HepG2 (cell line): Measurements from ENCODE around the gene LRP1B. TPM values are rescaled to one million over a fixed set of nuclear protein-coding genes. Genes with fewer than 3 reads are reported as not detected.

ENCODE experiments used
- ATAC-seq: fragments of 200-7000 bp; cut with Tn5 transposase; 3 replicates; pipeline ENCODE4 v1.9.1; 2020; ENCODE audit warnings: mild to moderate bottlenecking, moderate library complexity
- BruUV-seq: library from RNA; stranded (reverse); fragments of 400-500 nt; replicated peaks from 2 replicates; lab custom pipeline; 2021; lab: Mats Ljungman, UMichigan
- CTCF ChIA-PET: fragments of 300-600 bp; formaldehyde crosslinking; extraction: SDS; loops from one replicate; lab custom pipeline; 2021; ENCODE audit warnings: low total read pairs, inconsistent platforms, low intra/inter-chr PET ratio; lab: Yijun Ruan, JAX
- POLR2A ChIA-PET: fragments of 350-600 bp; sonication (Branson Sonifier 250); formaldehyde crosslinking; loops from one replicate; lab custom pipeline; 2020; ENCODE audit warnings: antibody characterized with exemption, inconsistent platforms; lab: Yijun Ruan, JAX
- DNase-seq: peaks from one replicate; pipeline ENCODE4 v3.0.0-alpha.2; 2015; ENCODE audit warnings: low spot score
- FAIRE-seq: peaks from 3 replicates; lab custom pipeline; 2011; peaks lifted over from hg19 to GRCh38; lab: Jason Lieb, UNC
- H2AFZ ChIP-seq: one replicate; pipeline ENCODE4 v1.6.1; 2011; ENCODE audit warnings: low read length, inconsistent platforms
- H3K27ac ChIP-seq: fragments of 300-600 bp; 3 replicates; pipeline ENCODE4 v1.8.0; 2011; ENCODE audit warnings: mixed run types, mild to moderate bottlenecking, mixed read lengths, low read length, inconsistent platforms; ENCODE audit not compliant: insufficient read depth; ENCODE audit errors: extremely low read length
- H3K27me3 ChIP-seq, 2 experiments: fragments of 200-600 bp in 1 of 2; 2 replicates in 1 of 2; 3 replicates in 1 of 2; pipeline versions ENCODE4 v1.6.0 to v1.8.0; 2011; ENCODE audit warnings: low read length in 2 of 2, mild to moderate bottlenecking in 2 of 2, moderate library complexity in 2 of 2, inconsistent platforms in 1 of 2; ENCODE audit not compliant: insufficient read depth in 2 of 2, control insufficient read depth in 1 of 2
- H3K36me3 ChIP-seq, 2 experiments: fragments of 200-600 bp in 1 of 2; replicated peaks in 1 of 2; 2 replicates in 1 of 2; 3 replicates in 1 of 2; pipeline versions ENCODE4 v1.5.1 to v1.8.0; 2011; ENCODE audit warnings: low read length in 2 of 2, inconsistent platforms in 1 of 2; ENCODE audit not compliant: insufficient read depth in 2 of 2, control insufficient read depth in 1 of 2
- H3K4me1 ChIP-seq: 2 replicates; pipeline ENCODE4 v1.5.1; 2012; ENCODE audit warnings: low read length, inconsistent platforms; ENCODE audit not compliant: insufficient read depth
- H3K4me2 ChIP-seq: 2 replicates; pipeline ENCODE4 v1.6.0; 2011; ENCODE audit warnings: low read depth, low read length, inconsistent platforms
- H3K4me3 ChIP-seq, 3 experiments: fragments of 200-600 bp in 1 of 3; sonication (generic), shearing (Covaris generic) in 1 of 3; replicated peaks in 1 of 3; 2 replicates each; pipeline ENCODE4 v1.5.1; 2011 to 2016; ENCODE audit warnings: low read length in 3 of 3, inconsistent platforms in 2 of 3, low read depth in 2 of 3, mild to moderate bottlenecking in 2 of 3, control low read depth in 1 of 3, mixed read lengths in 1 of 3; ENCODE audit not compliant: insufficient read depth in 1 of 3
- H3K79me2 ChIP-seq: one replicate; pipeline ENCODE4 v1.6.1; 2011; ENCODE audit warnings: low read length, inconsistent platforms; ENCODE audit not compliant: insufficient read depth
- H3K9ac ChIP-seq: 2 replicates; pipeline ENCODE4 v1.6.0; 2011; ENCODE audit warnings: mild to moderate bottlenecking, low read depth, low read length, inconsistent platforms; ENCODE audit not compliant: insufficient read depth
- H3K9me3 ChIP-seq: 2 replicates; pipeline ENCODE4 v1.5.1; 2012; ENCODE audit warnings: mild to moderate bottlenecking, low read length
- H4K20me1 ChIP-seq: 2 replicates; pipeline ENCODE4 v1.6.0; 2011; ENCODE audit warnings: inconsistent platforms, mild to moderate bottlenecking, low read length, moderate library complexity; ENCODE audit not compliant: insufficient read depth
- CHD2 ChIP-seq: IDR thresholded peaks from 2 replicates; pipeline ENCODE4 v1.6.1; 2011; ENCODE audit warnings: low read depth, low read length, improper control_type of control experiment
- FOXO4 ChIP-seq: sonication (generic); formaldehyde crosslinking; conservative IDR thresholded peaks from 2 replicates; pipeline ENCODE4 v1.8.1; 2023; ENCODE audit warnings: missing genetic modification reagents
- LCORL ChIP-seq, 2 experiments: fragments of 450-650 bp in 1 of 2; sonication (generic) in 1 of 2; formaldehyde crosslinking in 1 of 2; IDR thresholded peaks; 2 replicates each; pipeline versions ENCODE4 v1.5.0 to v1.6.1; 2017 to 2020; ENCODE audit warnings: antibody characterized with exemption in 1 of 2, missing genetic modification reagents in 1 of 2
- POLR2AphosphoS2 ChIP-seq: IDR thresholded peaks from 2 replicates; pipeline ENCODE4 v1.6.1; 2011; ENCODE audit warnings: low read depth, low read length, improper control_type of control experiment
- SIN3A ChIP-seq: IDR thresholded peaks from 2 replicates; pipeline ENCODE4 v1.6.1; 2011; ENCODE audit warnings: low read depth, mild to moderate bottlenecking, control low read depth, low read length, borderline replicate concordance
- THAP7 ChIP-seq: sonication (generic); formaldehyde crosslinking; IDR thresholded peaks from 2 replicates; pipeline ENCODE4 v1.8.1; 2023; ENCODE audit warnings: mild to moderate bottlenecking, missing genetic modification reagents
- ZIK1 ChIP-seq: sonication (generic); formaldehyde crosslinking; IDR thresholded peaks from 2 replicates; pipeline ENCODE4 v1.5.0; 2020; ENCODE audit warnings: mild to moderate bottlenecking, low read depth, missing genetic modification reagents, borderline replicate concordance
- ZNF816 ChIP-seq: sonication (generic); formaldehyde crosslinking; IDR thresholded peaks from 2 replicates; pipeline ENCODE4 v1.8.0; 2022; ENCODE audit warnings: missing genetic modification reagents, mild to moderate bottlenecking, borderline replicate concordance
- ZXDC ChIP-seq: sonication (generic); formaldehyde crosslinking; IDR thresholded peaks from 2 replicates; pipeline ENCODE4 v1.5.0; 2020; ENCODE audit warnings: mild to moderate bottlenecking, missing genetic modification reagents
- WGBS: methylation state at CpG from one replicate; pipeline ENCODE4 v1.1.6; 2017; ENCODE audit warnings: low lambda C conversion rate; 5-methylcytosine and 5-hydroxymethylcytosine counted together
- in situ Hi-C: cut with HindIII; loops from 2 replicates; pipeline ENCODE4 v1.10.0; 2017; ENCODE audit warnings: low pct_unique_long_range_greater_than_20kb; ENCODE audit not compliant: extremely low pct_ligation_motif_present
- intact Hi-C: fragments of 100-400 bp; cut with micrococcal nuclease; formaldehyde crosslinking; loops from one replicate; pipeline ENCODE4 v1.10.0; 2022; ENCODE audit not compliant: unreplicated experiment
- polyA plus RNA-seq, 8 experiments: library from polyadenylated mRNA; depleted of rRNA in 3 of 8; stranded (reverse) in 7 of 8; unstranded in 1 of 8; fragments of >200 nt; fragmentation: Illumina TruSeq in 4 of 8; extraction: Trizol in 4 of 8; gene quantifications; 2 replicates each; pipeline versions ENCODE4 v1.2.1 to v1.2.3, GENCODE V29; 2011 to 2016; ENCODE audit warnings: low read depth in 4 of 8, missing spikeins in 1 of 8, mixed read lengths in 1 of 8; ENCODE audit not compliant: insufficient read depth in 1 of 8
- total RNA-seq, 5 experiments: library from RNA; depleted of rRNA; stranded (reverse); fragments of >200 nt; fragmentation: Illumina TruSeq; extraction: Trizol; gene quantifications; 2 replicates each; pipeline ENCODE4 v1.2.3, GENCODE V29; 2016; ENCODE audit warnings: low read depth in 1 of 5

LRP1B gene
- total and polyA plus RNA-seq, 2 of the 13 experiments (the other 11 are each of a cell fraction or from before 2014, with no cell fraction given), result 0.04 TPM; not detected in 1

GRCh38 chr2:141871913-141872634, 258.7 kb downstream of the LRP1B start:
- BruUV-seq, result no TSS peak
- H3K79me2 ChIP-seq, result no peaks in the 10 kb centered on the region
- TF ChIP-seq ZNF816 (CRISPR knock-in tag) (no peak), POLR2AphosphoS2 (no peak), THAP7 (no peak), FOXO4 (CRISPR knock-in tag) (no peak)
- POLR2A ChIA-PET, result no interaction called here
- H3K4me2 ChIP-seq, result no peak overlapping the region
- H3K4me1 ChIP-seq, result no peaks in the 10 kb centered on the region
- FAIRE-seq (no peak), DNase-seq (no peak), ATAC-seq (no peak)
- no peak overlapping the region for H3K9ac ChIP-seq
- no peak overlapping the region for H3K27ac ChIP-seq
- no peaks in the 10 kb centered on the region for H3K27me3 ChIP-seq
- WGBS, result 2% methylated on average over 3 of the region's 3 CpGs
- intact Hi-C loops, result no loop called here
- no peaks in the 10 kb centered on the region for H3K36me3 ChIP-seq
- no peaks in the 10 kb centered on the region; the same call in 1 of the 2 replicates for H3K9me3 ChIP-seq
- H3K4me3 ChIP-seq, result no peak overlapping the region
- CTCF ChIA-PET, result no interaction called here
- in situ Hi-C loops, result no loop called here
- no peaks in the 10 kb centered on the region for H4K20me1 ChIP-seq
- no peak overlapping the region for H2AFZ ChIP-seq

- H2AFZ ChIP-seq, result no peak overlapping the region
- DNase-seq, result no peak
- no peaks in the 10 kb centered on the region for H3K36me3 ChIP-seq
- no peak overlapping the region for H3K27ac ChIP-seq
- no peak overlapping the region for H3K9ac ChIP-seq
- 8% methylated on average over 1 of the region's 1 CpG for WGBS
- H3K9me3 ChIP-seq, result no peaks in the 10 kb centered on the region; the same call in 1 of the 2 replicates
- no peak for ATAC-seq
- H3K4me1 ChIP-seq, result no peaks in the 10 kb centered on the region
- H3K4me3 ChIP-seq, result no peak overlapping the region
- no peaks in the 10 kb centered on the region for H4K20me1 ChIP-seq
- no TSS peak for BruUV-seq
- ChIA-PET CTCF (no interaction called here), POLR2A (no interaction called here)
- FAIRE-seq, result no peak
- intact Hi-C loops (no loop called here), in situ Hi-C loops (no loop called here)
- H3K79me2 ChIP-seq, result no peaks in the 10 kb centered on the region
- H3K27me3 ChIP-seq, result no peaks in the 10 kb centered on the region
- H3K4me2 ChIP-seq, result no peak overlapping the region
- no peak for TF ChIP-seq CHD2
- TF ChIP-seq LCORL (IDR thresholded peaks at IDR 0.05), result peak; percentile 60; the same call in 1 of the 2 replicates
- no peak for TF ChIP-seq LCORL (CRISPR knock-in tag; IDR thresholded peaks at IDR 0.05)
- TF ChIP-seq ZXDC, result no peak
- TF ChIP-seq SIN3A, result no peak
- no peak for TF ChIP-seq ZIK1 (CRISPR knock-in tag)
These were observed 261.2 kb downstream of the LRP1B start for GRCh38 chr2:141869572-141869971.
